ENCODE results near the gene PIGB. TPM values are rescaled to one million over a fixed set of nuclear protein-coding genes. Genes with fewer than 3 reads are reported as not detected.
"Not testable (repeated sequence)": the region's sequence is repeated elsewhere in the genome, so short reads cannot be mapped to it uniquely, and the experiment has no call there.

Gene PIGB
- polyA plus RNA-seq, 1 donor (not counting 4 experiments of a cell fraction or from before 2014, with no cell fraction given), result 29.1 TPM

DNA sequence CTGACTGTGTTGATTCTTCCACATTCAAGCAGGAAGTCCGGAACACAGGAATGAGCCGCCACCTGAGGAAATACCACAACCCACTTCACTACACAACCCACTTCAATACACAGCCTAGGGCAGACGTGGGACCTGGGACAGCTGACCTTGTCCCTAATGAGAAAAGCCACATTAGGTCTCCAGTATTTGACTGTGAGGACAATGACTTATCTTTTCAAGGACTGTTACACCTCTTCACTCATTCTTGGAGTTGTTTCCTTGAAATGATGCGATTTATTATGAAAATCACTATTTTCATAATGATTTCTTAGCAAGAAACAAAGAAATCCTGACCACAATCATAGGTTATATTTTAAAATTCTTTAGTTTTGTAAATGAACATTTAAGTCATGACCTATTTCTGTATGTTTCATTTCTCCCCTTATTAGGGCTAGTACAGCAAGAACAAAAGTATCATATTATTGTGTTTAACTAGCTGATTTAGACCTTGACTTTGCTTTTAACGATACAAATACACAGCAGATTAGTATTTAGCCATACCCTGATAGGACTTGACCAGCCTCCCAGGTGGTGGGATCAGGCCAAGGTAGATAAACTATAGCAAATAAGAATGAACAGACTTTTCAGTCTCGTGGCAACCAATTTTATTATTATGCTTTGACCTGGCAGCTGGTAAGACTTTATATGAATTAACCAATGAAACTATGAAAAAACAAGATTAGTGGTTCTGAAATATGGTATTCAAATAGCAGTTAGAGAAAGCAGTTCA, 35.5 kb upstream of the PIGB start:
- Histone ChIP-seq H3K4me2 (ENCODE audit: control insufficient read depth, extremely low read depth, insufficient read depth, low read depth, low read length) (no peak overlapping the region), H3K36me3 (ENCODE audit: control insufficient read depth in 2 of 2, extremely low read depth in 1 of 2, insufficient read depth in 2 of 2, low read length in 2 of 2) (no peaks in the 10 kb centered on the region), H4K20me1 (ENCODE audit: control insufficient read depth, extremely low read depth, insufficient read depth, low read length) (no peaks in the 10 kb centered on the region), H2AFZ (ENCODE audit: control insufficient read depth, low read length) (no peak overlapping the region), H3K9me3 (ENCODE audit: control insufficient read depth, low read depth, low read length) (no peaks in the 10 kb centered on the region), H3K4me3 (ENCODE audit: control insufficient read depth in 2 of 3, extremely low read depth in 1 of 3, insufficient read depth in 2 of 3, low read depth in 1 of 3, low read length in 3 of 3) (no peak overlapping the region), H3K79me2 (ENCODE audit: control insufficient read depth, insufficient read depth, low read length) (no peaks in the 10 kb centered on the region), H3K9me1 (ENCODE audit: control insufficient read depth, extremely low read depth, insufficient read depth, low read length) (no peaks in the 10 kb centered on the region), H3K27me3 (ENCODE audit: control insufficient read depth, extremely low read depth, insufficient read depth, low read length) (no peaks in the 10 kb centered on the region), H3K27ac (ENCODE audit: control insufficient read depth, insufficient read depth, low read length) (no peak overlapping the region), H3K9ac (ENCODE audit: control insufficient read depth, extremely low read depth, insufficient read depth, low read length) (no peak overlapping the region), H3K4me1 (ENCODE audit: control insufficient read depth, extremely low read depth, insufficient read depth, low read length) (peaks cover 17% of the 10 kb centered on the region)
- FAIRE-seq (no peak), DNase-seq (ENCODE audit: low read depth, low spot score) (no peak)
- TF ChIP-seq EZH2 (IDR thresholded peaks at IDR 0.05; ENCODE audit: low read length), result no peak
- TF ChIP-seq, protein P1, sequence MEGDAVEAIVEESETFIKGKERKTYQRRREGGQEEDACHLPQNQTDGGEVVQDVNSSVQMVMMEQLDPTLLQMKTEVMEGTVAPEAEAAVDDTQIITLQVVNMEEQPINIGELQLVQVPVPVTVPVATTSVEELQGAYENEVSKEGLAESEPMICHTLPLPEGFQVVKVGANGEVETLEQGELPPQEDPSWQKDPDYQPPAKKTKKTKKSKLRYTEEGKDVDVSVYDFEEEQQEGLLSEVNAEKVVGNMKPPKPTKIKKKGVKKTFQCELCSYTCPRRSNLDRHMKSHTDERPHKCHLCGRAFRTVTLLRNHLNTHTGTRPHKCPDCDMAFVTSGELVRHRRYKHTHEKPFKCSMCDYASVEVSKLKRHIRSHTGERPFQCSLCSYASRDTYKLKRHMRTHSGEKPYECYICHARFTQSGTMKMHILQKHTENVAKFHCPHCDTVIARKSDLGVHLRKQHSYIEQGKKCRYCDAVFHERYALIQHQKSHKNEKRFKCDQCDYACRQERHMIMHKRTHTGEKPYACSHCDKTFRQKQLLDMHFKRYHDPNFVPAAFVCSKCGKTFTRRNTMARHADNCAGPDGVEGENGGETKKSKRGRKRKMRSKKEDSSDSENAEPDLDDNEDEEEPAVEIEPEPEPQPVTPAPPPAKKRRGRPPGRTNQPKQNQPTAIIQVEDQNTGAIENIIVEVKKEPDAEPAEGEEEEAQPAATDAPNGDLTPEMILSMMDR (optimal IDR thresholded peaks at IDR 0.05 in 1 of 3, IDR thresholded peaks at IDR 0.05 in 1 of 3, conservative IDR thresholded peaks at IDR 0.05 in 1 of 3; ENCODE audit: extremely low read depth in 1 of 3, insufficient read depth in 2 of 3, low read length in 3 of 3), result no peak
- dilution Hi-C loops (cut with MboI; ENCODE audit: extremely low pct_ligation_motif_present, low sequenced_read_pairs), result no loop called here

DNA sequence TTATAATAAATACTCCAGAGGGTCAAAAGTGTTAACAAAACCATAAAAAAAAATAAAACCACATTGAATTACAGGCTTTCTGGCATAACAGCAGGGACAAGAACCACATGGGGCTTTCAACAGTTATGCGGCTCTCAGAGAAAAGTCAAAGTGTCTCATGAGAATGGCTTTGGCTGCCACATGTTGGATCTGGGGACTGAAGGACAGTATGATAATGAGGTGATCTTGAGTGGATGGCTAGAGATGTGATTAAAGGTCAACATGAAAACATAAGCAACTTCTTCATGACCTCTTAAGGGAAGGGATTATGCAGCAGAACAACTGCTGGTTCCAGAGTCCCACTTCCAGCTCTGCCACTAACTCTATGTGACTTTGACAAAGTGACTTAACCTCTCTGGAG, 34.6 kb upstream of the PIGB start:
- no peaks in the 10 kb centered on the region for H3K79me2 ChIP-seq (ENCODE audit: control insufficient read depth, insufficient read depth, low read length)
- H4K20me1 ChIP-seq (ENCODE audit: control insufficient read depth, extremely low read depth, insufficient read depth, low read length), result no peaks in the 10 kb centered on the region
- no peak overlapping the region for H3K9ac ChIP-seq (ENCODE audit: control insufficient read depth, extremely low read depth, insufficient read depth, low read length)
- no peak overlapping the region for H3K27ac ChIP-seq (ENCODE audit: control insufficient read depth, insufficient read depth, low read length)
- H3K9me3 ChIP-seq (ENCODE audit: control insufficient read depth, low read depth, low read length), result no peaks in the 10 kb centered on the region
- dilution Hi-C loops (cut with MboI; ENCODE audit: extremely low pct_ligation_motif_present, low sequenced_read_pairs), result no loop called here
- H3K4me3 ChIP-seq (ENCODE audit: control insufficient read depth in 2 of 3, extremely low read depth in 1 of 3, insufficient read depth in 2 of 3, low read depth in 1 of 3, low read length in 3 of 3), result no peak overlapping the region
- no peaks in the 10 kb centered on the region for H3K9me1 ChIP-seq (ENCODE audit: control insufficient read depth, extremely low read depth, insufficient read depth, low read length)
- peaks cover 17% of the 10 kb centered on the region for H3K4me1 ChIP-seq (ENCODE audit: control insufficient read depth, extremely low read depth, insufficient read depth, low read length)
- no peak for DNase-seq (ENCODE audit: low read depth, low spot score)
- no peaks in the 10 kb centered on the region for H3K27me3 ChIP-seq (ENCODE audit: control insufficient read depth, extremely low read depth, insufficient read depth, low read length)
- no peak overlapping the region for H3K4me2 ChIP-seq (ENCODE audit: control insufficient read depth, extremely low read depth, insufficient read depth, low read depth, low read length)
- no peak overlapping the region for H2AFZ ChIP-seq (ENCODE audit: control insufficient read depth, low read length)
- FAIRE-seq, result no peak
- no peak for TF ChIP-seq EZH2 (IDR thresholded peaks at IDR 0.05; ENCODE audit: low read length)
- H3K36me3 ChIP-seq (ENCODE audit: control insufficient read depth in 2 of 2, extremely low read depth in 1 of 2, insufficient read depth in 2 of 2, low read length in 2 of 2), result no peaks in the 10 kb centered on the region

DNA sequence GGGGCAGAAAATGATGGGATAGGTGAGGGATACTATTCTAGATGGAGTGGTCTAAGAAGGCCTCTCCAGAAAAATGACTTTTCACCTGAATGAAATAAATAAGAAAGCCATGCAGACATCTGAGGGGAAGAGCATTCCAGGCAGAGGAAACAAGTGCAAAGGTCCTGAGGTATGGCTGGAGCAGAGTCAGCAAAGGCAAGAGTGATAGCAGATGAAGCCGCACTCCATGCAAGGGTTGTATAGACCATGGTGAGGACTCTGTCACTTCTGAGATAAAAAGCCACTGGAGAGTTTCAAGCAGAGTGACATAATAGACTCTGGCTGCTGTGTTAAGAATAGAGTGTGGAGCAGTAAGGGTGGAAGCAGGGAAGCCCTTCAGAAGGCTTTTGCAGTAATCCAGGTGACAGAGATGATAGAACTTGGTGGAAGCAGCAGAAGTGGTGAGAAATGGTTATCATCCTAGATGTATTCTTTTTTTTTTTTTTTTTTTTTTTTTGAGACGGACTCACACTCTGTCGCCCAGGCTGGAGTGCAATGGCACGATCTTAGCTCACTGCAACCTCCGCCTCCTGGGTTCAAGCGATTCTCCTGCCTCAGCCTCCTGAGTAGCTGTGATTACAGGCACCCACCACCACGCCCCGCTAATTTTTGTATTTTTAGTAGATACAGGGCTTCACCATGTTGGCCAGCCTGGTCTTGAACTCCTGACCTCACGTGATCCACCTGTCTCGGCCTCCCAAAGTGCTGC, 32.4 kb upstream of the PIGB start:
- H4K20me1 ChIP-seq (ENCODE audit: control insufficient read depth, extremely low read depth, insufficient read depth, low read length); H2AFZ ChIP-seq (ENCODE audit: control insufficient read depth, low read length); DNase-seq (ENCODE audit: low read depth, low spot score); H3K27ac ChIP-seq (ENCODE audit: control insufficient read depth, insufficient read depth, low read length); H3K79me2 ChIP-seq (ENCODE audit: control insufficient read depth, insufficient read depth, low read length); H3K27me3 ChIP-seq (ENCODE audit: control insufficient read depth, extremely low read depth, insufficient read depth, low read length); H3K9me1 ChIP-seq (ENCODE audit: control insufficient read depth, extremely low read depth, insufficient read depth, low read length); FAIRE-seq; H3K4me2 ChIP-seq (ENCODE audit: control insufficient read depth, extremely low read depth, insufficient read depth, low read depth, low read length); dilution Hi-C loops (cut with MboI; ENCODE audit: extremely low pct_ligation_motif_present, low sequenced_read_pairs); H3K36me3 ChIP-seq (ENCODE audit: control insufficient read depth in 2 of 2, extremely low read depth in 1 of 2, insufficient read depth in 2 of 2, low read length in 2 of 2); H3K9me3 ChIP-seq (ENCODE audit: control insufficient read depth, low read depth, low read length); H3K9ac ChIP-seq (ENCODE audit: control insufficient read depth, extremely low read depth, insufficient read depth, low read length); H3K4me3 ChIP-seq (ENCODE audit: control insufficient read depth in 2 of 3, extremely low read depth in 1 of 3, insufficient read depth in 2 of 3, low read depth in 1 of 3, low read length in 3 of 3): not testable (repeated sequence)
- peaks cover 16% of the 10 kb centered on the region for H3K4me1 ChIP-seq (ENCODE audit: control insufficient read depth, extremely low read depth, insufficient read depth, low read length)
